Lower leg skin (tissue), 4 donors: ENCODE results near the gene KDM5A. TPM values are rescaled to one million over a fixed set of nuclear protein-coding genes. Genes with fewer than 3 reads are reported as not detected.

Experiments used
- DNase-seq, 2 donors: peaks; one replicate each; pipeline ENCODE4 v3.0.0-alpha.2; 2019; ENCODE audit warnings: low spot score in 2 of 2
- H3K4me3 ChIP-seq: fragments of 200-600 bp; sonication (generic); 2 replicates; pipeline ENCODE4 v1.5.1; 2017; ENCODE audit warnings: mild to moderate bottlenecking, low read depth; ENCODE audit not compliant: poor library complexity, severe bottlenecking
- POLR2A ChIP-seq, 2 donors: fragments of 450-650 bp; IDR thresholded peaks; one replicate each; pipeline ENCODE4 v1.6.1; 2016 to 2017; ENCODE audit warnings: antibody characterized with exemption in 2 of 2, mild to moderate bottlenecking in 1 of 2, moderate library complexity in 1 of 2
- WGBS, 2 donors: methylation state at CpG; one replicate each; pipeline ENCODE4 v1.1.5; 2018; 5-methylcytosine and 5-hydroxymethylcytosine counted together
- intact Hi-C: fragments of 100-400 bp; cut with DNase I; formaldehyde crosslinking; loops from one replicate; pipeline ENCODE4 v1.15.0; 2023; ENCODE audit warnings: low total_unique reads
- total RNA-seq, 4 donors: library from RNA; depleted of rRNA; stranded (reverse); fragments of >200 nt; gene quantifications; one replicate each; pipeline ENCODE4 v1.1.0, GENCODE V29; 2016
- TF ChIP-seq, protein P1 (sequence below), 3 donors: fragments of 450-650 bp; IDR thresholded peaks; one replicate each; pipeline ENCODE4 v1.5.1; 2016; ENCODE audit warnings: antibody characterized with exemption in 3 of 3, mild to moderate bottlenecking in 3 of 3, moderate library complexity in 2 of 3

KDM5A gene
- total RNA-seq, 4 donors from 2014 or later: 43.5 to 85.0 (median 67.0) TPM

DNA sequence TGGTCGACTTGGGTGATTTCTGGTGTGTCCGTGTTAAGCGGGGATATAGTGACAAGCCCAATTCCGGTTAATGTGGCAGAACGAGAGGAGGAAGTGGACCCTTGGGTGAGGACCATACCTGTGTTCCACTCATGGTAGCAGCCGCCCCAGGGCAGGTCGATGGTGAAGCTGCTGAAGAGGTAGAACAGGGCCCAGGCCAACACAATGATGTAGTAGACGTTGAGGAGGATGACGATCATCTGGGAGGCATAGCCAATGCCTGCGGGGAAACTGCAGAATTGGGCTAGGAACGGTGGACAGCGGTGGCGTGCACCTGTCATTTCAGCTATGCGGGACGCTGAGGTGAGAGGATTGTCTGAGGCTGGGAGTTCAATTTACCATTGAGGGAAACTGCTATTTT is 146.6 kb downstream of the KDM5A start:
- peak in 1 of 2 donors; percentile 81 for DNase-seq
- intact Hi-C loops: no loop called here
- no peak for TF ChIP-seq POLR2A (IDR thresholded peaks at IDR 0.05)
- TF ChIP-seq, protein P1, sequence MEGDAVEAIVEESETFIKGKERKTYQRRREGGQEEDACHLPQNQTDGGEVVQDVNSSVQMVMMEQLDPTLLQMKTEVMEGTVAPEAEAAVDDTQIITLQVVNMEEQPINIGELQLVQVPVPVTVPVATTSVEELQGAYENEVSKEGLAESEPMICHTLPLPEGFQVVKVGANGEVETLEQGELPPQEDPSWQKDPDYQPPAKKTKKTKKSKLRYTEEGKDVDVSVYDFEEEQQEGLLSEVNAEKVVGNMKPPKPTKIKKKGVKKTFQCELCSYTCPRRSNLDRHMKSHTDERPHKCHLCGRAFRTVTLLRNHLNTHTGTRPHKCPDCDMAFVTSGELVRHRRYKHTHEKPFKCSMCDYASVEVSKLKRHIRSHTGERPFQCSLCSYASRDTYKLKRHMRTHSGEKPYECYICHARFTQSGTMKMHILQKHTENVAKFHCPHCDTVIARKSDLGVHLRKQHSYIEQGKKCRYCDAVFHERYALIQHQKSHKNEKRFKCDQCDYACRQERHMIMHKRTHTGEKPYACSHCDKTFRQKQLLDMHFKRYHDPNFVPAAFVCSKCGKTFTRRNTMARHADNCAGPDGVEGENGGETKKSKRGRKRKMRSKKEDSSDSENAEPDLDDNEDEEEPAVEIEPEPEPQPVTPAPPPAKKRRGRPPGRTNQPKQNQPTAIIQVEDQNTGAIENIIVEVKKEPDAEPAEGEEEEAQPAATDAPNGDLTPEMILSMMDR (IDR thresholded peaks at IDR 0.05): no peak
- no peak overlapping the region for H3K4me3 ChIP-seq
- 89 to 91% methylated on average over 15 of the region's 15 CpGs for WGBS, 2 donors

DNA sequence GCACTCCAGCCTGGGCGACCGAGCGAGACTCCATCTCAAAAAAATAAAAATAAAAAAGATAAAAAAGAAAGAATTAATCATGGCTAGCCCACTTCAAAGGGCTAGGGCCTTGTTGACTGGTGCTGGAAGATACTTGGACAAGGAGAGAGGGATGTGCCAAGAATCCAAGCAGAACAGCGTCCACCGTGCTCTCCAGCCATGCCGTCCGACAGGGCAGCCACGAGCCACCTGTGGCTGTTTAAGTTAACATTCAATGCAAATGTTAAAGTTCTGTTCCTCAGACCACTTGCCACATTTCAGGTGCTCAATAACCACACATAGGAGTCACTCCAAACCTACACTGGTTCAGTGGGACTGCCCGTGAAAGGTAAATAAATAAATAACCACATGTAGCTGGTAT is 147.9 kb downstream of the KDM5A start:
- WGBS, 2 donors: 93% methylated on average over 9 of the region's 9 CpGs
- no peak for TF ChIP-seq POLR2A (IDR thresholded peaks at IDR 0.05)
- TF ChIP-seq, protein P1 (IDR thresholded peaks at IDR 0.05): no peak
- intact Hi-C loops: no loop called here
- H3K4me3 ChIP-seq: no peak overlapping the region
- peak in 1 of 2 donors; percentile 18 for DNase-seq

DNA sequence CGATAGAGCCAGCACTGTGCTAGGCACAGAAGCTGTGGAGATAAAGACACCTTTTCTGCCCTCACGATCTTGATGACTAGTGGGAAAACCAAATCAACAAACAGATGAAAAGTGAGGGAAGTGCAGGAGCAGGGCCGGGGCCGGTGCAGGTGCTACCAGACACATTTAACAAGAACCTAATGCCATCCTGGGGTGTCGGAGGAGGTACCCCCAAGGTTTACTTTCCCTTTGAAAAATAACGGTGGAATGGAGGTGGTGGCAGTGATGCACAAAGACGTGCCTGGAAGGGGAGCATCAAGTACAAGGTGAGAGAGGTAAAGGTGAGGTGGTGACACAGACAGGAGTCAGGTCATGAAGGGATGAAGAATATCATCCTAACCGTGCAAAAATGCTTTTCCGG is 148.6 kb downstream of the KDM5A start:
- 84 to 91% methylated on average over 9 of the region's 9 CpGs for WGBS, 2 donors
- intact Hi-C loops: no loop called here
- peak in 1 of 2 donors; percentile 71 for DNase-seq
- H3K4me3 ChIP-seq: no peak overlapping the region
- TF ChIP-seq, protein P1 (IDR thresholded peaks at IDR 0.05): no peak
- no peak for TF ChIP-seq POLR2A (IDR thresholded peaks at IDR 0.05)

- intact Hi-C loops: no loop called here
- WGBS, 2 donors: 73 to 80% methylated on average over 19 of the region's 19 CpGs
- H3K4me3 ChIP-seq: no peak overlapping the region
- DNase-seq: peak in 1 of 2 donors; percentile 31
- TF ChIP-seq POLR2A (IDR thresholded peaks at IDR 0.05): no peak
- TF ChIP-seq, protein P1 (IDR thresholded peaks at IDR 0.05): no peak
These were observed 150.3 kb downstream of the KDM5A start for GRCh38 chr12:238736-239398.

- no peak overlapping the region for H3K4me3 ChIP-seq
- 89 to 91% methylated on average over 9 of the region's 9 CpGs for WGBS, 2 donors
- intact Hi-C loops: no loop called here
- TF ChIP-seq POLR2A (IDR thresholded peaks at IDR 0.05): no peak
- TF ChIP-seq, protein P1 (IDR thresholded peaks at IDR 0.05): no peak
- DNase-seq: peak in 1 of 2 donors; percentile 13
These were observed 151.0 kb downstream of the KDM5A start for GRCh38 chr12:238116-238515.
